ENCODE results near the gene HEXB.
"Not testable (repeated sequence)": the region's sequence is repeated elsewhere in the genome, so short reads cannot be mapped to it uniquely, and the experiment has no call there.

Gene HEXB

GRCh38 chr5:74657165-74657564, 27.9 kb upstream of the HEXB start:
- no peak for DNase-seq (ENCODE audit: extremely low read depth in 1 of 2, low read depth in 1 of 2)

- no peak for DNase-seq (ENCODE audit: extremely low read depth in 1 of 2, low read depth in 1 of 2)
Measured at GRCh38 chr5:74659172-74659571, 25.9 kb upstream of the HEXB start.

DNA sequence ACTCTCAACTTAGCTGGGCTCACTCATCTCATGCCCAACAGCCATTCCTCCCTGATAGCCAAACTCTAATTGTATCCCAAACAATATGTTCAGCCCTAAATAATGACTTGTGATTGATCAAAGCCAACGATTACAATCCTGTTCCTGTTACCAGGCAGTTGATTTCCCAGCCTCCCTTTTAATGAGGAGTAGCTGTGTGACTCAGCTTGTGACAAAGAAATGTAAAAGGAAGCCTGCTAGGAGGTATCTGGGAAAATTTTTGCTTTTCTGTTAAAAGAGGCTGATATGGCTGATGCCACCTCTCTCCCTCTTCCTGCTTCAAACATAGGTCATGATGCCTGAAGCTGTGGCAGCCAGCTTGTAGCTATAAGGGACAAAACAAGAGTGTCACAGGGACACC, 24.9 kb upstream of the HEXB start:
- no peak for DNase-seq (ENCODE audit: extremely low read depth in 1 of 2, low read depth in 1 of 2)

DNA sequence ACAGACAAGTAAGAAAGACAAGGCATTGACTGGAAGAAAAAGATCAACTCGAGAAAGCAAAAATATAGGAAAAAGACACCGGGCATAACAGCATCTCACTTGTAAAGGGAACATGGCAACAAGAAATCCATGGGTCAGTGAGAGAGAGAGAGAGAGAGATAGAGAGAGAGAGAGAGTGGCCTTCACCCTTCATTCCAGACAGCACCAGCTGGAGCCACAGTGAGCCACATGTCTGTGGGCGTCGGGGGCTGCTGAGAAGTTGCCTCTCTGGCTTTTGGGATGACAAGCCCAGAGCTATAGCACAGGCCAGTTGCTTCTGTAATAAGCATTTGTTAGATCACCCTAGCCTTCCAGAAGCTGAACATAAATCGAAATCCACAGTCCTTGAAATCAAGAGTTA, 24.2 kb upstream of the HEXB start:
- no peak for DNase-seq (ENCODE audit: extremely low read depth in 1 of 2, low read depth in 1 of 2)

- no peak for DNase-seq (ENCODE audit: extremely low read depth in 1 of 2, low read depth in 1 of 2)
Measured at GRCh38 chr5:74664551-74664950, 20.5 kb upstream of the HEXB start.

- DNase-seq (ENCODE audit: extremely low read depth in 1 of 2, low read depth in 1 of 2): no peak
Measured at GRCh38 chr5:74665273-74665672, 19.8 kb upstream of the HEXB start.

DNA sequence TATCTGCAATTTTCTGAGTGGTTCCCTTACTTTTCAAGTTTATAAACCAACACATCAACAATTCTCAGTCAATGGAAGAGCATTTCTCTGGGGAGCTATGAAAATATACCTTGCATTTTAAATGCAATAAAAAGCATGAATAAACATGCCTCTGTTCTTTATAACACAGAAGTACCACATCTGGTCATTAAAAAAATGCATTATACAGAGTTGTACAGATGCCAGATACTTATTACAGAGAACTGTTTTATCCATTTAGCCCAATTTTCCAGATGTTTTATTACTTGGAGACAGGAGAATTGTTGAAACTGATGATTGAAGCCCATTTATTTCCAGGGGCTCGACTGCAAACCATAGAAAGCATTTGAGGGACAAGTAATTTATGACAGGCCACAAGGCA, 19.2 kb upstream of the HEXB start:
- DNase-seq (ENCODE audit: extremely low read depth in 1 of 2, low read depth in 1 of 2): no peak

- DNase-seq (ENCODE audit: extremely low read depth in 1 of 2, low read depth in 1 of 2): no peak
Measured at GRCh38 chr5:74667396-74667795, 17.6 kb upstream of the HEXB start.

GRCh38 chr5:74669821-74670220, 15.2 kb upstream of the HEXB start:
- no peak for DNase-seq (ENCODE audit: extremely low read depth in 1 of 2, low read depth in 1 of 2)

GRCh38 chr5:74670396-74671038, 14.5 kb upstream of the HEXB start:
- no peak for DNase-seq (ENCODE audit: extremely low read depth in 1 of 2, low read depth in 1 of 2)

- DNase-seq (ENCODE audit: extremely low read depth in 1 of 2, low read depth in 1 of 2): no peak
Measured at GRCh38 chr5:74672215-74672877, 12.7 kb upstream of the HEXB start.

DNA sequence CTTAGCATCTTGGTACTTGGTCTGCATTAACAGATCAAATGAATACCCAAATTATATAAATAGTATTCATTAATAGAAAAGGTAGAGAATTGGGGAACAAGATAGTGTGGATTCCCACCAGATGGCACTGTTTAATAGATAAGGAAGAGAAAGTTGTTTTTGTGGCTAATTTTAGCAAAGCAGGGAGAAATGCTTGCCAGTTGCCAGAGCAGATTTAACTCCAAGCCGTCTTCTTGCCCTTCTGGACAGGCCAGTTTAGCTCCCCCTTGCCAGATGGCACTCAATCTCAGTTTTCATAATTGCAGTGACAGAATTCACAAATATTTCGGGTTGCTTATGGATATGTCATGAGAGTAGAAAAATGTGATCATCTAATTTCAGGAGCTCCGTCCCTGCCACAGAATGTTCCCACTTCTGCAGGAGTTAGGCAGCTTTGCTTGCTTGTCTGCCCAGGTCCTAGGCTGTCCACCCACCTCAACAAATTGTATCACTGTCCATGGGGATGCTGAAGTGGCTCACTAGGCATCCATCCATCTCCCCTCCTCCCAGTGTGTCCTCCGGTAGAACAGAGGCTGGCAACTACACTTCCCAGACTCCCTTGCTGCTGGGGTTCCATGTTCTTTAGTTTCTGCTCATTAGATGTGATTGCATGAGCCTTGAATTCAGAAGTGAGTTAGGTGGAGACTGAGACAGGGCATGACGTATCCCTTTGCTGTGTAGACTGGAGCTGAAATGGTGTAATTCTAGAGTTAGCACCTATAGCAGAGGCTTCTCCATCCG, 11.8 kb upstream of the HEXB start:
- DNase-seq (ENCODE audit: extremely low read depth in 1 of 2, low read depth in 1 of 2): no peak

GRCh38 chr5:74676466-74676865, 8.6 kb upstream of the HEXB start:
- DNase-seq (ENCODE audit: extremely low read depth in 1 of 2, low read depth in 1 of 2): not testable (repeated sequence)

GRCh38 chr5:74678123-74678522, 6.9 kb upstream of the HEXB start:
- DNase-seq (ENCODE audit: extremely low read depth in 1 of 2, low read depth in 1 of 2): not testable (repeated sequence)

- not testable (repeated sequence) for DNase-seq (ENCODE audit: extremely low read depth in 1 of 2, low read depth in 1 of 2)
Measured at GRCh38 chr5:74679300-74679699, 5.7 kb upstream of the HEXB start.

DNA sequence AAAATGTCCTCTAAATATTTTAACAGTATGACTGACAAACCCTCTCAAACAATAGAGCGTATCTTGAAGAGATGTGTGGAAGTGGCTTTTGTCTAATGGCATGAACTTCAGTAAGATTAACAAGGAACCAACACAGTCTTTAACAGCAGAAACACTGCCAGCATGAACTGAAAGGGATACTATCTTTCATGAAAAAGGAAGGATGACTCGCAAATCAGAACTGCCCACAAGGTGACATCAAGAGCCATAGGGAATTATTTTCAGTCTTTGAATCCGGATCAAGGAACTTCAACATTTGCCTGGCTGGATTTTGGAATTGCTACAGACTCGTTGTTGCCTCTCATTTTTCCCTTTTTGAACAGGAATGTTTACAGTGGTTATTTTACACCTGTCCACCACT, 5.1 kb upstream of the HEXB start:
- DNase-seq (ENCODE audit: extremely low read depth in 1 of 2, low read depth in 1 of 2): no peak

DNA sequence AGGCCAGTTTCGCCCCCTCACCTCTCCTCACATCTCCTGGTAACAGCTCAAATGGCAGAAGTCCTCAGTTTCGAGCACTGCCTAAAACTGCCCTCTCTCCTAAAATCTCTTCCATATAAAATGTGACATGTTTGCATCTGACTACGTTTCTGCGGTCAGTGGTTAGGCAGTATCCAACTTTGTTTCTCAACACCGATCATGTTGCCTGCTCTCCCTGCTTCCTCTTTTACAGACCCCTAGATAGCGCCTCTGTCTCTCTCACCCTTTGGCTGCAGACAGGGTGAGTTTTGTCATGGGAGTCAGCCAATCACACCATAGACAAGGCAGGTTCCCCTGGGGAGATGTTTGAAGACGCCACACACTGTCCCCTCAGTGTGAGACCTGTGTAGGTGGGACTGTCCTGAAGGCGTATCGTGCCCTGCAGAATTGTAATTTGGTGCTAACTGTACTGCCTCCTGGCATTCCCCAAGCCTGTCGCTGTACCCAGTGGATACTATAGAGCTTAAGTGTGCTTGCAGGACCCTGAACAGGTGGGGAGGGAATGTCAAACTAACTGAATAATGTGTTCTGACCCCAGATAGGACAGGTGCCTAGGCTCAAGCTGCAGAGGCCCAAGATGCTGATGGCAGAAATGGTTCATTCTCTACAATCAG, 1.1 kb downstream of the HEXB start:
- no peak for DNase-seq (ENCODE audit: extremely low read depth in 1 of 2, low read depth in 1 of 2)

GRCh38 chr5:74686962-74687751, 2.1 kb downstream of the HEXB start:
- no peak for DNase-seq (ENCODE audit: extremely low read depth in 1 of 2, low read depth in 1 of 2)

DNA sequence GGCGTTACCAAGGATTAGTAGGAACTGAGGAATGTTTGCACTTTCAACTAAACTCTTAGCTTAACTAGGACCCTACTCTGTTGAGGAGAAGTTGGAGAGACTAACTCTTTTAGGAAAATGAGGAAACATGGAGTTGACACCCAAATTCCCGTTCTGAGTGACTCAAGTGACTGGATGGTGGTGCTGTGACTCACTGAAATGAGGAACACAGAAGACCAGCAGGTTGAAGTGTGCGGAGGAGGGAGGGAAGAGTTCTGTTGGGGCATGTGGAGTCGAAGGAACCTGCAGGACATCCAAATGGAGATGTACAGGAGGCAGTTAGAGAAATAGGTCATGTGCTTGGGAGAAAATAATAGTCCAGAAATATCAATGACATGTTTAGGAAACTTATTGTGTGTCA, 8.2 kb downstream of the HEXB start:
- no peak for DNase-seq (ENCODE audit: extremely low read depth in 1 of 2, low read depth in 1 of 2)

GRCh38 chr5:74717596-74717995, 32.6 kb downstream of the HEXB start:
- no peak for DNase-seq (ENCODE audit: extremely low read depth in 1 of 2, low read depth in 1 of 2)

- no peak for DNase-seq (ENCODE audit: extremely low read depth in 1 of 2, low read depth in 1 of 2)
Measured at GRCh38 chr5:74722271-74722670, 37.2 kb downstream of the HEXB start.

All from stimulated activated CD8-positive, alpha-beta memory T cell treated with anti-CD3 and anti-CD28 coated beads, Interleukin-7, amount 100 ng/mL, for 48 hours (primary cell).